Measurements from ENCODE around the gene RFTN1. TPM values are rescaled to one million over a fixed set of nuclear protein-coding genes. Genes with fewer than 3 reads are reported as not detected.

Gene RFTN1
- total RNA-seq, 3 donors from 2014 or later: 6.9 to 12.6 (median 9.7) TPM

DNA sequence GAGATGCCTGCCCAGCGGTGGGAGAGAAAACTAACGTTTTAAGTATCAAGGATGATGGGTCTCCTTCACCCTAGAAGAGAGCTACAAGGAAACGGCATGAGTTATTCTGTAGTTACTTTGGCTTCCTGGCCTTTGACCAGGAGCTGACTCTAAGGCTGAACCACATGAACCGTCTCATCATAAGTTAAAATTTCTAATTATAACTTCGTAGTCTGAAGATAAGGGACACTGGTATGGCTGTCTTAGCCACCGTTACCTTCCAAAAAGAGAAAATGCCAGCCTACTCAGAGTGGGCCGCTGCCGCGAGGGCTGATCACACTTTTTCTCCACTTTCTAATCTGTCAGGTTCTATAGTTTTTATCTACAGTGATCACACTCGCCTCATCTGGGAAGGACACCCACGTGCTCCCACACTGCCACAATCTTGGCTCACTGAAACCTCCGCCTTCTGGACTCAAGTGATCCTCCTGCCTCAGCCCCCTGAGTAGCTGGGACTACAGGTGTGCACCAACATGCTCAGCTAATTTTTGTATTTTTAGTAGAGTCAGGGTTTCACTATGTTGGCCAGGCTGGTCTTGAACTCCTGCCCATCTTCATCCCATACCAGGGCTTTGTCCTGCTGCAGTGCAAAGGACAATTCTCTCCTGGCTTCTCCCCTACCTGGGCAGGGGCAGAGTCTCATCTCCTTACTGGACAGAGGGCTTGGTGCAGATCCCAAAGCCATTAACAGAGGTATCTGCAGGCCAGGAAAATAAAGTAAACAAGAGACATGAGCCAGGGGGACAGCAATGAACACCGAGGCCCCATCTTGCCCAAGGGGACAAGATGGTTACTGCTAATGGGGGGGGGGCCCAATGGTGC is 73.4 kb downstream of the RFTN1 start:
- ATAC-seq (no peak), DNase-seq (no peak)
- Histone ChIP-seq H3K9me3 (no peaks in the 10 kb centered on the region), H3K4me3 (no peak overlapping the region), H3K4me1 (ENCODE audit: low read depth) (no peaks in the 10 kb centered on the region), H3K36me3 (ENCODE audit: low read depth) (no peaks in the 10 kb centered on the region)
- TF ChIP-seq, protein P1, sequence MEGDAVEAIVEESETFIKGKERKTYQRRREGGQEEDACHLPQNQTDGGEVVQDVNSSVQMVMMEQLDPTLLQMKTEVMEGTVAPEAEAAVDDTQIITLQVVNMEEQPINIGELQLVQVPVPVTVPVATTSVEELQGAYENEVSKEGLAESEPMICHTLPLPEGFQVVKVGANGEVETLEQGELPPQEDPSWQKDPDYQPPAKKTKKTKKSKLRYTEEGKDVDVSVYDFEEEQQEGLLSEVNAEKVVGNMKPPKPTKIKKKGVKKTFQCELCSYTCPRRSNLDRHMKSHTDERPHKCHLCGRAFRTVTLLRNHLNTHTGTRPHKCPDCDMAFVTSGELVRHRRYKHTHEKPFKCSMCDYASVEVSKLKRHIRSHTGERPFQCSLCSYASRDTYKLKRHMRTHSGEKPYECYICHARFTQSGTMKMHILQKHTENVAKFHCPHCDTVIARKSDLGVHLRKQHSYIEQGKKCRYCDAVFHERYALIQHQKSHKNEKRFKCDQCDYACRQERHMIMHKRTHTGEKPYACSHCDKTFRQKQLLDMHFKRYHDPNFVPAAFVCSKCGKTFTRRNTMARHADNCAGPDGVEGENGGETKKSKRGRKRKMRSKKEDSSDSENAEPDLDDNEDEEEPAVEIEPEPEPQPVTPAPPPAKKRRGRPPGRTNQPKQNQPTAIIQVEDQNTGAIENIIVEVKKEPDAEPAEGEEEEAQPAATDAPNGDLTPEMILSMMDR (IDR thresholded peaks at IDR 0.05): no peak
- intact Hi-C loops (cut with DNase I, micrococcal nuclease): no loop called here

DNA sequence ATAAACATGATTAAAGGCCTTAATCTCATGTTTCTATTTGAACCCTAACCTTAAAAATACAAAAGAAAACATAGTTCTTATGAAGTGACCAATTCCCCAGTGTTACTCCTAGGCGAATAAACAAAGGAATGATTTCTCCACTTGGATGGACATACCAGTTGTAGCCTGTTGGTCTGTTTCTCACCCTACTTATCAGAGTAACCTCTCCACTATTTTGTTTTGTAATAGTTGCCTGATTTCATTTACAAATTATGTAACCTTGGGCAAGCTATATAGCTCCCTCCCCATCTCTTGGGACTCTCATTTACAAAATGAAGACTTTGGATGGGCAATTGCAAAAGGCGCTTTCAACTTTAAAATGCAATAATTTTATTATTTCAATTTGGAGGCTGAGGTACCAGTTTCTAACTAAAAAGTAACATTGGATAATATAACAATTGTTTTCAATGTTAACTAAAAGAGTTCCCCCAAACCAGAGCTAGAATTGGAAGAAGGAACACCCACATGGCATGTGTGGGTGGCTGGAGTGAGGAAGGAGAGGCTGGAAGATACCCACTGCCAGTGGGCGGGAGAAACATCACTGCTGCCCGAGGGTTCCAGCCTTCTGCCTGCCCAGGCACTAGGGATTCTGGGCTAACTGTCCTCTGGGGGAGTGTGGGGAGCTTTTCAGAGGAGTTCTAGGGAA is 74.2 kb downstream of the RFTN1 start:
- intact Hi-C loops (cut with DNase I, micrococcal nuclease): no loop called here
- no peak for DNase-seq
- ATAC-seq: no peak
- TF ChIP-seq, protein P1 (IDR thresholded peaks at IDR 0.05): no peak
- Histone ChIP-seq H3K36me3 (ENCODE audit: low read depth) (no peaks in the 10 kb centered on the region), H3K4me3 (no peak overlapping the region), H3K4me1 (ENCODE audit: low read depth) (no peaks in the 10 kb centered on the region), H3K9me3 (no peaks in the 10 kb centered on the region)

DNA sequence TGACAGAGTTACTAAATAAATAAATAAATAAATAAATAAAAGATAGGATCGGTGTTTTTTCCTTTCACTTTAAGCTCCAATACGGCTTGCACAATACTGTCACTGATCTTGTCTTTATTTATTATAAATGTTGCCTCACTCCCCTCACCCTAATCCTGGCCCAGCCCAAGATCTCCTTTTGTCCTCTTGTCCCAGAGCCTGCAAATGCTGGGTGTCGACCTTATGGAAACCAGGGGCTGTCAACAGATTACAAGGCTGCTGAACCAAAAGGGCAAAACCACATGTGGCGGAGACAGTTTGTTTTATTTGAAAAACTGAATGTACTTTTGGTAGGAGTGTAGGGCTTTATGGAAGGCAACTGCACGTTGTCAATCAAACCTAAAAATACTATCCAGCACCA is 75.9 kb downstream of the RFTN1 start:
- Histone ChIP-seq H3K4me3 (no peak overlapping the region), H3K36me3 (ENCODE audit: low read depth) (no peaks in the 10 kb centered on the region), H3K9me3 (no peaks in the 10 kb centered on the region), H3K4me1 (ENCODE audit: low read depth) (no peaks in the 10 kb centered on the region)
- intact Hi-C loops (cut with DNase I, micrococcal nuclease): no loop called here
- ATAC-seq (no peak), DNase-seq (no peak)
- TF ChIP-seq, protein P1 (IDR thresholded peaks at IDR 0.05): no peak

DNA sequence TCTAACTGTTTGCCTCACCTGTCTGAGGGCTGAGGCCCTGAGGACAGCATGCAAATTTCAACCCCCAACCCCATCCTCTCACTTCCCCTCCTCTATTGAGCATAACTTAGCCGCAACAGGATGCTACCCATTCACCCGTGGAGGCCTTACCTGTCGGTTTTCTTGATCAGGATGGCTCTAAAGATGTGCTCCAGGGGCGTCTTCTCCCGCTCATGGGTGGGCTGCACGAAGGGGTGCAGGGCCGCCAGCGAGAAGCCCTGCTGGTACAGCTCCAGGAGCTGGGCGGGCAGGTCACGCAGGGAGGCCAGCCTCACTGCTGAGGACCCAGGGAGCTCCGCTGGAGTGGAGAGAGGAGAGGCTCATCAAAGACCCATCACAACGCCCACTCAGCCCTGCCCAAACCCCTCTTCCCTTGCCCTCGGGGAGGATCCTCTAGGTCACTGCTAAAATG is 79.8 kb downstream of the RFTN1 start:
- DNase-seq: no peak
- Histone ChIP-seq H3K9me3 (no peaks in the 10 kb centered on the region), H3K4me1 (ENCODE audit: low read depth) (no peaks in the 10 kb centered on the region), H3K4me3 (no peak overlapping the region), H3K36me3 (ENCODE audit: low read depth) (no peaks in the 10 kb centered on the region)
- TF ChIP-seq, protein P1 (IDR thresholded peaks at IDR 0.05): no peak
- intact Hi-C loops (cut with DNase I, micrococcal nuclease): no loop called here
- ATAC-seq: peak; percentile 66

DNA sequence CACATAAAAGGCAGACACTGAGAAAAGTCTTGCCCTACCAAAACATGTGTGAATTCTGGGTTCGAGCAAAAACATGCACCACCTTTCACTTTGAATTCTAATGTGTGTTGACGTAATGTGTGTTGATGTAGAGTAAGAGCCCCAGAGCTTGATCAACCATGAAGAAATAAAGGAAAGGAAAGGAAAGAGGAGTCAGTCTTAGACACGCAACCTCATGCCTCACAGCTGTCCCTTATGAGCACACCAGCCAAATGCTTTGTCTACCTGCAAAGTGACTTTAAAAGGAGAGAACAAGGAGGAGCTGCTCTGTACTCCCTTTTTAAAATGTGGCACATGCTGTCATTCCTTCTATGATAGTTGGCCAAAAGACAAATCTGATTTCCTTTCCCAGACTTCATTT is 80.8 kb downstream of the RFTN1 start:
- DNase-seq (no peak), ATAC-seq (no peak)
- H3K4me3 ChIP-seq: no peak overlapping the region
- intact Hi-C loops (cut with DNase I, micrococcal nuclease): no loop called here
- TF ChIP-seq, protein P1 (IDR thresholded peaks at IDR 0.05): no peak
- H3K4me1 ChIP-seq (ENCODE audit: low read depth): no peaks in the 10 kb centered on the region
- H3K9me3 ChIP-seq: no peaks in the 10 kb centered on the region
- H3K36me3 ChIP-seq (ENCODE audit: low read depth): no peaks in the 10 kb centered on the region

Measured in mucosa of descending colon (tissue), 3 donors.